Stomach (tissue), 4 donors: ENCODE results near the gene TMEM150A.

Source experiments
- EP300 ChIP-seq: sonication (generic); formaldehyde crosslinking; IDR thresholded peaks from one replicate; pipeline ENCODE4 v1.6.1; 2017; ENCODE audit warnings: antibody characterized with exemption
- POLR2A ChIP-seq, 4 donors: fragments of 450-650 bp; IDR thresholded peaks; one replicate each; pipeline ENCODE4 v1.6.1; 2016; ENCODE audit warnings: antibody characterized with exemption in 4 of 4, control low read depth in 2 of 4, mild to moderate bottlenecking in 1 of 4, moderate library complexity in 1 of 4
- POLR2AphosphoS5 ChIP-seq, 3 donors: sonication (generic); formaldehyde crosslinking; IDR thresholded peaks; one replicate each; pipeline ENCODE4 v1.6.1; 2016; ENCODE audit warnings: antibody characterized with exemption in 3 of 3
- TF ChIP-seq, protein P1 (sequence below), 7 experiments: fragments of 450-650 bp in 4 of 7; fragments of 200-600 bp in 3 of 7; sonication (generic) in 3 of 7; IDR thresholded peaks; one replicate each; pipeline ENCODE4 v1.5.1; 2016 to 2019; ENCODE audit warnings: antibody characterized with exemption in 7 of 7, control low read depth in 2 of 7, mild to moderate bottlenecking in 1 of 7

- TF ChIP-seq, protein P1, sequence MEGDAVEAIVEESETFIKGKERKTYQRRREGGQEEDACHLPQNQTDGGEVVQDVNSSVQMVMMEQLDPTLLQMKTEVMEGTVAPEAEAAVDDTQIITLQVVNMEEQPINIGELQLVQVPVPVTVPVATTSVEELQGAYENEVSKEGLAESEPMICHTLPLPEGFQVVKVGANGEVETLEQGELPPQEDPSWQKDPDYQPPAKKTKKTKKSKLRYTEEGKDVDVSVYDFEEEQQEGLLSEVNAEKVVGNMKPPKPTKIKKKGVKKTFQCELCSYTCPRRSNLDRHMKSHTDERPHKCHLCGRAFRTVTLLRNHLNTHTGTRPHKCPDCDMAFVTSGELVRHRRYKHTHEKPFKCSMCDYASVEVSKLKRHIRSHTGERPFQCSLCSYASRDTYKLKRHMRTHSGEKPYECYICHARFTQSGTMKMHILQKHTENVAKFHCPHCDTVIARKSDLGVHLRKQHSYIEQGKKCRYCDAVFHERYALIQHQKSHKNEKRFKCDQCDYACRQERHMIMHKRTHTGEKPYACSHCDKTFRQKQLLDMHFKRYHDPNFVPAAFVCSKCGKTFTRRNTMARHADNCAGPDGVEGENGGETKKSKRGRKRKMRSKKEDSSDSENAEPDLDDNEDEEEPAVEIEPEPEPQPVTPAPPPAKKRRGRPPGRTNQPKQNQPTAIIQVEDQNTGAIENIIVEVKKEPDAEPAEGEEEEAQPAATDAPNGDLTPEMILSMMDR (IDR thresholded peaks at IDR 0.05): no peak
- TF ChIP-seq POLR2A (IDR thresholded peaks at IDR 0.05) (no peak), EP300 (no peak), POLR2AphosphoS5 (IDR thresholded peaks at IDR 0.05) (no peak)
These were observed 26.2 kb upstream of the TMEM150A start for GRCh38 chr2:85628658-85629057.
